HL-60 (cell line): ENCODE data around the gene DNM3.

Experiments used
- DNase-seq, 2 experiments: peaks; one replicate each; pipeline ENCODE4 v3.0.0-alpha.2; 2010 to 2020; ENCODE audit warnings: low read depth in 1 of 2, low spot score in 1 of 2
- H3K27ac ChIP-seq: fragments of 250-450 bp; sonication (Bioruptor Pico); replicated peaks from 2 replicates; pipeline ENCODE4 v1.5.1; 2020; ENCODE audit warnings: mild to moderate bottlenecking, moderate library complexity
- H3K27me3 ChIP-seq: fragments of 250-450 bp; sonication (Bioruptor Pico); 2 replicates; pipeline ENCODE4 v1.5.1; 2021; ENCODE audit warnings: mild to moderate bottlenecking, moderate library complexity; ENCODE audit not compliant: insufficient read depth, poor library complexity, severe bottlenecking
- H3K4me3 ChIP-seq: replicated peaks from 2 replicates; pipeline ENCODE4 v1.5.1; 2011; ENCODE audit warnings: mild to moderate bottlenecking, control low read depth, low read length; ENCODE audit not compliant: insufficient read depth
- GABPA ChIP-seq: IDR thresholded peaks from 2 replicates; pipeline ENCODE4 v1.6.1; 2012; ENCODE audit warnings: low read depth
- POLR2AphosphoS5 ChIP-seq: IDR thresholded peaks from 2 replicates; pipeline ENCODE4 v1.6.1; 2012; ENCODE audit warnings: low read depth
- SPI1 ChIP-seq: IDR thresholded peaks from 2 replicates; pipeline ENCODE4 v1.6.1; 2012; ENCODE audit warnings: low read depth, mild to moderate bottlenecking, borderline replicate concordance
- TF ChIP-seq, protein P1 (sequence below): IDR thresholded peaks from one replicate; pipeline ENCODE4 v1.5.1; 2011; ENCODE audit warnings: low read length, control low read depth, inconsistent platforms; ENCODE audit not compliant: insufficient read depth
- TF ChIP-seq, protein P2 (sequence below): IDR thresholded peaks from 2 replicates; pipeline ENCODE4 v1.6.1; 2012; ENCODE audit warnings: low read depth; ENCODE audit not compliant: insufficient replicate concordance

Gene DNM3

DNA sequence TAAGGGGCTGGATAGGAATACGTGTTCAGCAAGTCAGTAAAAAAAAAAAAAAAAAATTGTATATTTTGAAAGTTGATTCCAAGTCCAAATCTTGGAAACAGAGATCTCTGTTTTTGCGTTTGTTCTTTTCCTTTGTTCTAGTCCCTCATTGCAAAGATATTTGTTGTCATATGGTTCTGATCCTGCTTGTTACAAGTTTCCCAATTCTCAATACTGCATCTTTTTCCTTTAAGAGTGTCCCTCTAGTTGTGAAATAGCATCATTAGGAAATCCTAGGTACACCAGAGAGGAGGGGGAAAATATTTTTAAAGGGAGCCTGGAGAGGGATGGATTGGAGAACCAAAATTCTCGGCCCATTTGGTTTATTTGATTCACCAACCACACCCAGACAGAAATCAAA is 426.9 kb downstream of the DNM3 start:
- TF ChIP-seq POLR2AphosphoS5 (no peak), GABPA (no peak), SPI1 (no peak)
- TF ChIP-seq, protein P1, sequence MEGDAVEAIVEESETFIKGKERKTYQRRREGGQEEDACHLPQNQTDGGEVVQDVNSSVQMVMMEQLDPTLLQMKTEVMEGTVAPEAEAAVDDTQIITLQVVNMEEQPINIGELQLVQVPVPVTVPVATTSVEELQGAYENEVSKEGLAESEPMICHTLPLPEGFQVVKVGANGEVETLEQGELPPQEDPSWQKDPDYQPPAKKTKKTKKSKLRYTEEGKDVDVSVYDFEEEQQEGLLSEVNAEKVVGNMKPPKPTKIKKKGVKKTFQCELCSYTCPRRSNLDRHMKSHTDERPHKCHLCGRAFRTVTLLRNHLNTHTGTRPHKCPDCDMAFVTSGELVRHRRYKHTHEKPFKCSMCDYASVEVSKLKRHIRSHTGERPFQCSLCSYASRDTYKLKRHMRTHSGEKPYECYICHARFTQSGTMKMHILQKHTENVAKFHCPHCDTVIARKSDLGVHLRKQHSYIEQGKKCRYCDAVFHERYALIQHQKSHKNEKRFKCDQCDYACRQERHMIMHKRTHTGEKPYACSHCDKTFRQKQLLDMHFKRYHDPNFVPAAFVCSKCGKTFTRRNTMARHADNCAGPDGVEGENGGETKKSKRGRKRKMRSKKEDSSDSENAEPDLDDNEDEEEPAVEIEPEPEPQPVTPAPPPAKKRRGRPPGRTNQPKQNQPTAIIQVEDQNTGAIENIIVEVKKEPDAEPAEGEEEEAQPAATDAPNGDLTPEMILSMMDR: no peak
- TF ChIP-seq, protein P2, sequence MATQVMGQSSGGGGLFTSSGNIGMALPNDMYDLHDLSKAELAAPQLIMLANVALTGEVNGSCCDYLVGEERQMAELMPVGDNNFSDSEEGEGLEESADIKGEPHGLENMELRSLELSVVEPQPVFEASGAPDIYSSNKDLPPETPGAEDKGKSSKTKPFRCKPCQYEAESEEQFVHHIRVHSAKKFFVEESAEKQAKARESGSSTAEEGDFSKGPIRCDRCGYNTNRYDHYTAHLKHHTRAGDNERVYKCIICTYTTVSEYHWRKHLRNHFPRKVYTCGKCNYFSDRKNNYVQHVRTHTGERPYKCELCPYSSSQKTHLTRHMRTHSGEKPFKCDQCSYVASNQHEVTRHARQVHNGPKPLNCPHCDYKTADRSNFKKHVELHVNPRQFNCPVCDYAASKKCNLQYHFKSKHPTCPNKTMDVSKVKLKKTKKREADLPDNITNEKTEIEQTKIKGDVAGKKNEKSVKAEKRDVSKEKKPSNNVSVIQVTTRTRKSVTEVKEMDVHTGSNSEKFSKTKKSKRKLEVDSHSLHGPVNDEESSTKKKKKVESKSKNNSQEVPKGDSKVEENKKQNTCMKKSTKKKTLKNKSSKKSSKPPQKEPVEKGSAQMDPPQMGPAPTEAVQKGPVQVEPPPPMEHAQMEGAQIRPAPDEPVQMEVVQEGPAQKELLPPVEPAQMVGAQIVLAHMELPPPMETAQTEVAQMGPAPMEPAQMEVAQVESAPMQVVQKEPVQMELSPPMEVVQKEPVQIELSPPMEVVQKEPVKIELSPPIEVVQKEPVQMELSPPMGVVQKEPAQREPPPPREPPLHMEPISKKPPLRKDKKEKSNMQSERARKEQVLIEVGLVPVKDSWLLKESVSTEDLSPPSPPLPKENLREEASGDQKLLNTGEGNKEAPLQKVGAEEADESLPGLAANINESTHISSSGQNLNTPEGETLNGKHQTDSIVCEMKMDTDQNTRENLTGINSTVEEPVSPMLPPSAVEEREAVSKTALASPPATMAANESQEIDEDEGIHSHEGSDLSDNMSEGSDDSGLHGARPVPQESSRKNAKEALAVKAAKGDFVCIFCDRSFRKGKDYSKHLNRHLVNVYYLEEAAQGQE: no peak
- Histone ChIP-seq H3K27ac (no peak overlapping the region), H3K27me3 (peaks cover 4% of the 10 kb centered on the region), H3K4me3 (no peak overlapping the region)
- DNase-seq: no peak

DNA sequence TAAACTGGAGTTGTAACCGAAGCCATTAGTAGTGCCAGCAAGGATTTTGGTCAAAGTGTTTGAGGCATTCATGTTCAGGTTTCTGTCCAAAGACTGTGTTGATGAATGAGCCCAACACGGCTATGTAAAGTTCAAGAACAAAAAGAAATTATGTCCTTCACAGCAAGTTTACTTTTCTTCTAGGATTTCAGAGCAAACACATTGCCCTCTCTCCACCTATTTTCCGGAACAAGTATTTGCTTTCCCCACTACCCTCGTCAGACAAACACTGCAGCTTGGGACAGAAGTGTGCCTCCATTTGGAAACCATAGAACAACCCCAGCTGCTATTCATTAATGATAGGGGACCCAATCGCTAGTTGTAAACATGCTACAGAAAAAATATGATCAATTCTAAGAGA is 427.8 kb downstream of the DNM3 start:
- TF ChIP-seq, protein P2: no peak
- TF ChIP-seq, protein P1: no peak
- Histone ChIP-seq H3K27me3 (peaks cover 2% of the 10 kb centered on the region), H3K4me3 (no peak overlapping the region), H3K27ac (no peak overlapping the region)
- DNase-seq: no peak

DNA sequence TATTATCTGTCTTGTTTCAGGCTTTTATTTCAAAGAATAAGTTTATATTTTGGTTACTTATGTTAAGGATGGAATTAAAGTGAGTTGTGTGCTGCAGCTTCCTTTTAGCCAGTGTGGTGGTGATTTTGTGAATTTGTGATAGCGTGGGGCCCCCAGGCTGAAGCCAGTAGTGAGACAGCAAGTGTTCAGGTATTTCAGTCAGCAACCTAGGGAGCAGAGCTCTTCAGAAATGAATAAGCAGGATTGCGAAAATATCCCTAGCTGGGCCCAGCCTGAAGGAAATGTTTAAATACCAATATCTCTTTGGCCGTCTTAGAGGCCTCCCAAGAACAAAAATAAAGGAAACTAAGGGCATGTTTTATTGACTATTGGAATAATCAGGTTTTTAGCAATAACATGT is 428.3 kb downstream of the DNM3 start:
- DNase-seq: no peak
- Histone ChIP-seq H3K27me3 (no peaks in the 10 kb centered on the region), H3K4me3 (no peak overlapping the region), H3K27ac (no peak overlapping the region)
- TF ChIP-seq, protein P1: no peak
- no peak for TF ChIP-seq POLR2AphosphoS5
- TF ChIP-seq, protein P2: no peak
- TF ChIP-seq SPI1: no peak
- no peak for TF ChIP-seq GABPA
